Bronchial epithelial cell (primary cell): ENCODE measurements around the gene MEIS1. TPM values are rescaled to one million over a fixed set of nuclear protein-coding genes. Genes with fewer than 3 reads are reported as not detected.
A peak's percentile ranks its signal among the peaks of the same experiment; 100 is the strongest.

Experiments used
- DNase-seq: peaks from one replicate; pipeline ENCODE4 v3.0.0-alpha.2; 2010; ENCODE audit warnings: low read depth
- FAIRE-seq: peaks from 2 replicates; lab custom pipeline; 2011; peaks lifted over from hg19 to GRCh38; lab: Jason Lieb, UNC
- H3K27me3 ChIP-seq: 2 replicates; pipeline ENCODE4 v1.5.1; 2011; ENCODE audit warnings: low read length; ENCODE audit not compliant: control insufficient read depth, insufficient read depth
- H3K36me3 ChIP-seq: 2 replicates; pipeline ENCODE4 v1.5.1; 2011; ENCODE audit warnings: low read length; ENCODE audit not compliant: control insufficient read depth, insufficient read depth
- H3K4me3 ChIP-seq: 2 replicates; pipeline ENCODE4 v1.5.1; 2011; ENCODE audit warnings: mild to moderate bottlenecking, low read depth, low read length, control low read depth
- total RNA-seq: library from RNA; depleted of rRNA; stranded (reverse); fragments of >200 nt; gene quantifications from 2 replicates; pipeline ENCODE4 v1.2.1, GENCODE V29; 2014
- TF ChIP-seq, protein P1 (sequence below): IDR thresholded peaks from 2 replicates; pipeline ENCODE4 v1.5.1; 2011; ENCODE audit warnings: mild to moderate bottlenecking, moderate library complexity, low read length, control low read depth, inconsistent platforms; ENCODE audit not compliant: insufficient read depth, severe bottlenecking

Gene MEIS1
- total RNA-seq, 1 donor from 2014 or later = 28.4 TPM

DNA sequence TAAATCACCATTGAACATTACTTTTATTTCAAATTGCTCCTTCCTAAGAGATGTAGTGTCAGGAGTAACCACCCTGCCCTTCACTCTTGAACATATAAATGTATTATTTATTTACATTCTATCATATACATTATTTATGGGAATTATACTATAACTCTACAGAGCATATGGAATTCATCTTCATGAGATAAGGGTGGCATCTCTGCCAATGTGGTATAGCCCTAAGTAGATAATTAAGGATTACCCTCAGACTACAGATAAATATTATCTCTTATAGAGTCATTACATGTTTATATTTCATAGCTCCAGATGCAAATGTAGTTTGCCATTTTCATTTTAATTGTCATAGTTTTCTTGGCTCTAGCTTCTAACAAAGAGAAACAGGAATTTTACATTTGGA lies 17.3 kb downstream of the MEIS1 start:
- DNase-seq (no peak), FAIRE-seq (no peak)
- TF ChIP-seq, protein P1, sequence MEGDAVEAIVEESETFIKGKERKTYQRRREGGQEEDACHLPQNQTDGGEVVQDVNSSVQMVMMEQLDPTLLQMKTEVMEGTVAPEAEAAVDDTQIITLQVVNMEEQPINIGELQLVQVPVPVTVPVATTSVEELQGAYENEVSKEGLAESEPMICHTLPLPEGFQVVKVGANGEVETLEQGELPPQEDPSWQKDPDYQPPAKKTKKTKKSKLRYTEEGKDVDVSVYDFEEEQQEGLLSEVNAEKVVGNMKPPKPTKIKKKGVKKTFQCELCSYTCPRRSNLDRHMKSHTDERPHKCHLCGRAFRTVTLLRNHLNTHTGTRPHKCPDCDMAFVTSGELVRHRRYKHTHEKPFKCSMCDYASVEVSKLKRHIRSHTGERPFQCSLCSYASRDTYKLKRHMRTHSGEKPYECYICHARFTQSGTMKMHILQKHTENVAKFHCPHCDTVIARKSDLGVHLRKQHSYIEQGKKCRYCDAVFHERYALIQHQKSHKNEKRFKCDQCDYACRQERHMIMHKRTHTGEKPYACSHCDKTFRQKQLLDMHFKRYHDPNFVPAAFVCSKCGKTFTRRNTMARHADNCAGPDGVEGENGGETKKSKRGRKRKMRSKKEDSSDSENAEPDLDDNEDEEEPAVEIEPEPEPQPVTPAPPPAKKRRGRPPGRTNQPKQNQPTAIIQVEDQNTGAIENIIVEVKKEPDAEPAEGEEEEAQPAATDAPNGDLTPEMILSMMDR = no peak
- no peaks in the 10 kb centered on the region for H3K27me3 ChIP-seq
- H3K36me3 ChIP-seq = peaks cover 2% of the 10 kb centered on the region
- H3K4me3 ChIP-seq = no peak overlapping the region

GRCh38 chr2:66452917-66453316 lies 18.0 kb downstream of the MEIS1 start:
- no peak overlapping the region for H3K4me3 ChIP-seq
- TF ChIP-seq, protein P1 = no peak
- no peaks in the 10 kb centered on the region for H3K27me3 ChIP-seq
- H3K36me3 ChIP-seq = peaks cover 2% of the 10 kb centered on the region
- DNase-seq = no peak
- no peak for FAIRE-seq

- no peak for DNase-seq
- TF ChIP-seq, protein P1 = no peak
- no peak for FAIRE-seq
- H3K36me3 ChIP-seq = peaks cover 2% of the 10 kb centered on the region
- no peak overlapping the region for H3K4me3 ChIP-seq
- no peaks in the 10 kb centered on the region for H3K27me3 ChIP-seq
Measured at GRCh38 chr2:66455490-66455889, 20.6 kb downstream of the MEIS1 start.

DNA sequence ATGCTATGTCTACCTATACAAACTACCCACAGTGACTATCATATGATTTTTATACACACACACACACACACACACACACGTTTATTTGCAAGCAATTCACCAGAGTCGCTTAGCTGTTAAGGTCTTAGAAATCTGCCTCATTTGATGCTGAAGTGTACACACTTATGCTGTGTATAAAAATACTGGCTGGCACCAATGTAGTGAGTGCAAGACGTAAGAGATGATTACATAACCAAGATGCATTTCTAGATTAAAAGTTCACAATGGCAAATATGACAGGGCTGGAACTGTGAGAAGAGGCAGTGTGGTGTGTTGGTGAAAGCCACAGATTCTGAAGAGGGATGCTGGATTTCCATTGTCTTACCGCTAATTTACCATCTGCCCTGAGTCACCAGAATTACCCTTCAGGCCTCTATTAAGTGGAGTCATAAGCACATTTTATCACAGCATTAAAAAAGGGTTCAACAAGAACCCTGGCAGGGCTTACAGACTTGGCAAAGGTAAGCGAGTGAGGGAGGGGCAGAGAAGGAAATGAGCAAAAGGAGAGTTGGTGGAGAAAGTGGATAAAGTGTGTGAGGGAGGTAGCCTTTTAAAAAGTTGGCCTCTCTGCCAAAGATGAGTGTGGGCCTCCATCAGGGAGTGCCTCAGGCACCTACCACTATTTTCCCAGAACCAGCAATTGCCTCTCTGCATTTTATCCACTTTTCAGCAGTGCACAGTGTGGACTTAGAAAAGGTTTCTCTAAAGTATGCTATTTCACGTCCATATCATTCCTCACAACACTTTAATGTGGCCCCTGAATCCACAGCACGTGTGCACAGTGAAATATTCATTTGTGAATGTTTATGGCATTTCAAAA lies 21.5 kb downstream of the MEIS1 start:
- TF ChIP-seq, protein P1 = no peak
- FAIRE-seq (no peak), DNase-seq (no peak)
- peaks cover 2% of the 10 kb centered on the region for H3K36me3 ChIP-seq
- no peak overlapping the region for H3K4me3 ChIP-seq
- H3K27me3 ChIP-seq = no peaks in the 10 kb centered on the region

GRCh38 chr2:66457545-66457944 lies 22.6 kb downstream of the MEIS1 start:
- no peak for DNase-seq
- no peak overlapping the region for H3K4me3 ChIP-seq
- TF ChIP-seq, protein P1 = no peak
- peaks cover 3% of the 10 kb centered on the region for H3K36me3 ChIP-seq
- H3K27me3 ChIP-seq = no peaks in the 10 kb centered on the region
- peak; percentile 32 for FAIRE-seq
